HCT116 (cell line): ENCODE measurements around the gene IL25. TPM values are rescaled to one million over a fixed set of nuclear protein-coding genes. Genes with fewer than 3 reads are reported as not detected.

ENCODE experiments used
- ATAC-seq: fragments of 200-7000 bp; cut with Tn5 transposase; 2 replicates; pipeline ENCODE4 v1.9.1; 2020; ENCODE audit warnings: mild to moderate bottlenecking, moderate library complexity
- BruUV-seq: library from RNA; stranded (reverse); fragments of 400-500 nt; replicated peaks from 2 replicates; lab custom pipeline; 2021; lab: Mats Ljungman, UMichigan
- CTCF ChIA-PET: fragments of 300-600 bp; sonication (Branson Sonifier 250); formaldehyde crosslinking; loops from one replicate; lab custom pipeline; 2021; ENCODE audit warnings: antibody characterized with exemption; lab: Charles Lee
- POLR2A ChIA-PET: fragments of 300-600, 350-600 bp; sonication (Branson Sonifier 250); formaldehyde crosslinking; loops from one replicate; lab custom pipeline; 2021; ENCODE audit warnings: antibody characterized with exemption; lab: Charles Lee
- RAD21 ChIA-PET, 2 experiments: fragments of 300-600 bp; sonication (Branson Sonifier 250); formaldehyde crosslinking; loops; one replicate each; lab custom pipeline; 2023; ENCODE audit warnings: low total read pairs in 2 of 2; ENCODE audit not compliant: uncharacterized antibody in 2 of 2, unreplicated experiment in 2 of 2, low non-redundant PET in 1 of 2; lab: Charles Lee
- DNase-seq: peaks from one replicate; pipeline ENCODE4 v3.0.0-alpha.2; 2010; ENCODE audit warnings: low read depth, low spot score
- H2AFZ ChIP-seq: fragments of 200-600 bp; shearing (Covaris generic), sonication (generic); 2 replicates; pipeline ENCODE4 v1.6.1; 2017; ENCODE audit warnings: low read depth, mixed run types, mixed read lengths, antibody characterized with exemption, low read length; ENCODE audit not compliant: poor library complexity, severe bottlenecking
- H3K27ac ChIP-seq: 2 replicates; pipeline ENCODE4 v1.5.1; 2012; ENCODE audit warnings: low read depth, low read length
- H3K27me3 ChIP-seq: fragments of 200-600 bp; sonication (generic); 2 replicates; pipeline ENCODE4 v1.6.1; 2016; ENCODE audit warnings: mixed run types, low read length, mixed read lengths; ENCODE audit not compliant: insufficient read depth
- H3K36me3 ChIP-seq, 2 experiments: fragments of 200-500 bp in 1 of 2; fragments of 200-600 bp in 1 of 2; sonication (Bioruptor generic) in 1 of 2; sonication (generic) in 1 of 2; 2 replicates each; pipeline versions ENCODE4 v1.5.1 to v1.6.1; 2014 to 2016; ENCODE audit warnings: low read length in 2 of 2, inconsistent platforms in 1 of 2, mixed read lengths in 1 of 2, mixed run types in 1 of 2; ENCODE audit not compliant: insufficient read depth in 2 of 2, control insufficient read depth in 1 of 2
- H3K4me1 ChIP-seq, 2 experiments: fragments of 200-600 bp in 1 of 2; sonication (generic) in 1 of 2; 2 replicates each; pipeline versions ENCODE4 v1.5.1 to v1.6.1; 2012 to 2017; ENCODE audit warnings: low read length in 2 of 2, inconsistent platforms in 1 of 2, mild to moderate bottlenecking in 1 of 2, mixed read lengths in 1 of 2, mixed run types in 1 of 2, moderate library complexity in 1 of 2; ENCODE audit not compliant: insufficient read depth in 2 of 2, control insufficient read depth in 1 of 2
- H3K4me2 ChIP-seq: fragments of 200-600 bp; sonication (generic); 2 replicates; pipeline ENCODE4 v1.6.1; 2017; ENCODE audit warnings: mixed run types, low read length, mixed read lengths
- H3K4me3 ChIP-seq, 2 experiments: fragments of 200-600 bp in 1 of 2; sonication (generic) in 1 of 2; replicated peaks in 1 of 2; 2 replicates each; pipeline ENCODE4 v1.5.1; 2011 to 2016; ENCODE audit warnings: low read length in 2 of 2, control low read depth in 1 of 2, low read depth in 1 of 2, mild to moderate bottlenecking in 1 of 2, mixed read lengths in 1 of 2, mixed run types in 1 of 2
- H3K79me2 ChIP-seq: fragments of 200-600 bp; sonication (generic); 2 replicates; pipeline ENCODE4 v1.6.1; 2017; ENCODE audit warnings: mild to moderate bottlenecking, mixed run types, low read length, moderate library complexity, mixed read lengths; ENCODE audit not compliant: insufficient read depth
- H3K9ac ChIP-seq: fragments of 200-600 bp; sonication (generic); 2 replicates; pipeline ENCODE4 v1.6.1; 2016; ENCODE audit warnings: low read length, mixed read lengths
- H3K9me2 ChIP-seq: fragments of 200-600 bp; sonication (generic), shearing (Covaris generic); 2 replicates; pipeline ENCODE4 v1.6.1; 2017; ENCODE audit warnings: mixed run types, mild to moderate bottlenecking, moderate library complexity; ENCODE audit not compliant: insufficient read depth
- H3K9me3 ChIP-seq, 2 experiments: fragments of 200-500 bp in 1 of 2; fragments of 200-600 bp in 1 of 2; sonication (Bioruptor generic) in 1 of 2; sonication (generic) in 1 of 2; 2 replicates each; pipeline ENCODE4 v1.6.1; 2014 to 2017; ENCODE audit warnings: low read length in 2 of 2, mixed read lengths in 2 of 2, inconsistent platforms in 1 of 2, low read depth in 1 of 2, mild to moderate bottlenecking in 1 of 2, mixed run types in 1 of 2, moderate library complexity in 1 of 2; ENCODE audit not compliant: control insufficient read depth in 1 of 2, insufficient read depth in 1 of 2
- H4K20me1 ChIP-seq: fragments of 200-600 bp; sonication (generic), shearing (Covaris generic); 2 replicates; pipeline ENCODE4 v1.6.1; 2017; ENCODE audit warnings: mixed run types, mild to moderate bottlenecking, moderate library complexity; ENCODE audit not compliant: insufficient read depth
- ATF3 ChIP-seq: IDR thresholded peaks from 2 replicates; pipeline ENCODE4 v1.6.1; 2012
- CEBPB ChIP-seq: IDR thresholded peaks from 2 replicates; pipeline ENCODE4 v1.6.1; 2012; ENCODE audit warnings: low read depth
- EZH2phosphoT487 ChIP-seq: fragments of 200-600 bp; IDR thresholded peaks from 2 replicates; pipeline ENCODE4 v1.6.1; 2018; ENCODE audit warnings: antibody characterized with exemption, borderline replicate concordance
- FOSL1 ChIP-seq: IDR thresholded peaks from 2 replicates; pipeline ENCODE4 v1.6.1; 2012; ENCODE audit warnings: low read depth
- REST ChIP-seq: IDR thresholded peaks from 2 replicates; pipeline ENCODE4 v1.6.1; 2012; ENCODE audit warnings: low read depth
- SP1 ChIP-seq: IDR thresholded peaks from 2 replicates; pipeline ENCODE4 v1.6.1; 2012; ENCODE audit warnings: low read depth
- ZBTB33 ChIP-seq: IDR thresholded peaks from 2 replicates; pipeline ENCODE4 v1.6.1; 2011; ENCODE audit warnings: mild to moderate bottlenecking, low read length, moderate library complexity; ENCODE audit not compliant: insufficient replicate concordance; ENCODE audit errors: extremely low read depth
- intact Hi-C: fragments of 100-400 bp; cut with micrococcal nuclease; formaldehyde crosslinking; loops from 2 replicates; pipeline ENCODE4 v1.10.0; 2022
- total RNA-seq: library from RNA; stranded (reverse); gene quantifications from one replicate; pipeline ENCODE4 v1.2.1, GENCODE V29; 2021; ENCODE audit not compliant: unreplicated experiment

Gene IL25
- total RNA-seq, 1 experiment from 2014 or later = not detected

- DNase-seq (no peak), ATAC-seq (no peak)
- Histone ChIP-seq H3K9me2 (no peaks in the 10 kb centered on the region), H3K36me3 (no peaks in the 10 kb centered on the region), H3K4me2 (no peak overlapping the region), H3K9me3 (no peaks in the 10 kb centered on the region), H3K27me3 (0 out of 2 replicates have a peak, but pooled peaks cover 3% of the 10 kb centered on the region), H3K27ac (no peak overlapping the region), H2AFZ (no peak overlapping the region), H3K4me3 (no peak overlapping the region), H3K9ac (no peak overlapping the region), H3K79me2 (no peaks in the 10 kb centered on the region), H4K20me1 (no peaks in the 10 kb centered on the region), H3K4me1 (no peaks in the 10 kb centered on the region)
- TF ChIP-seq REST (no peak), CEBPB (no peak), SP1 (no peak), ATF3 (no peak), EZH2phosphoT487 (no peak), ZBTB33 (no peak), FOSL1 (no peak)
- ChIA-PET POLR2A (no interaction called here), CTCF (interaction anchor here (1.1 to 2.8 kb wide), 5 partner anchors 16 to 293 kb away, joined by 4 to 14 read pairs (median 5); no protein-coding TSS in a partner anchor), RAD21 (no interaction called here)
- intact Hi-C loops = no loop called here
- BruUV-seq = no TSS peak
Observed at GRCh38 chr14:23361320-23361719, 11.3 kb upstream of the IL25 start.
